ENCODE results near the gene LRRC58. TPM values are rescaled to one million over a fixed set of nuclear protein-coding genes. Genes with fewer than 3 reads are reported as not detected.

The LRRC58 gene
- total RNA-seq, 2 experiments from 2014 or later: 24.1 to 30.2 TPM

DNA sequence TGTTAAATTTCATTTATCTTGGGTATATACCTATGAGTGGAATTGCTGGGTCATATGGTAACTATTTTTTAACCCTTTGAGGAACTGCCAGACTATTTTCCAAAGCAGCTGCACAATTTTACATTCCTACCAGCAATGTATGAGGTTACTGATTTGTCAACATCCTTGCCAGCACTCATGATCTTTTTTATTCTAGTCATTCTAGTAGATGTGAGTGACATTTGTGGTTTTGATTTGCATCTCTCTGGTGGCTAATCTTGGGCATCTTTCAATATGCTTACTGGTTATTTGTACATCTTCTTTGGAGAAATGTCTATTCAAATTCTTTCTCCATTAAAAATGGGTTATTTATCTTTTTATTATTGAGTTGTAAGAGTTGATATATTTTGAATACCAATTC, 21.3 kb upstream of the LRRC58 start:
- Histone ChIP-seq H3K36me3 (ENCODE audit: insufficient read depth, low read length) (no peaks in the 10 kb centered on the region), H2AFZ (ENCODE audit: low read length) (no peak overlapping the region), H3K4me1 (ENCODE audit: insufficient read depth, low read length, poor library complexity, severe bottlenecking) (no peaks in the 10 kb centered on the region), H3K9me2 (ENCODE audit: insufficient read depth, low read length) (no peaks in the 10 kb centered on the region), H3K79me2 (ENCODE audit: insufficient read depth, low read depth, low read length) (no peaks in the 10 kb centered on the region), H4K20me1 (ENCODE audit: insufficient read depth, low read length) (no peaks in the 10 kb centered on the region), H3K4me3 (ENCODE audit: low read depth, low read length, poor library complexity, severe bottlenecking) (no peak overlapping the region), H3K27ac (ENCODE audit: low read depth, low read length, poor library complexity, severe bottlenecking) (no peak overlapping the region), H3K9me3 (ENCODE audit: low read length) (no peaks in the 10 kb centered on the region), H3K4me2 (ENCODE audit: low read length) (no peak overlapping the region)
- TF ChIP-seq, protein P1, sequence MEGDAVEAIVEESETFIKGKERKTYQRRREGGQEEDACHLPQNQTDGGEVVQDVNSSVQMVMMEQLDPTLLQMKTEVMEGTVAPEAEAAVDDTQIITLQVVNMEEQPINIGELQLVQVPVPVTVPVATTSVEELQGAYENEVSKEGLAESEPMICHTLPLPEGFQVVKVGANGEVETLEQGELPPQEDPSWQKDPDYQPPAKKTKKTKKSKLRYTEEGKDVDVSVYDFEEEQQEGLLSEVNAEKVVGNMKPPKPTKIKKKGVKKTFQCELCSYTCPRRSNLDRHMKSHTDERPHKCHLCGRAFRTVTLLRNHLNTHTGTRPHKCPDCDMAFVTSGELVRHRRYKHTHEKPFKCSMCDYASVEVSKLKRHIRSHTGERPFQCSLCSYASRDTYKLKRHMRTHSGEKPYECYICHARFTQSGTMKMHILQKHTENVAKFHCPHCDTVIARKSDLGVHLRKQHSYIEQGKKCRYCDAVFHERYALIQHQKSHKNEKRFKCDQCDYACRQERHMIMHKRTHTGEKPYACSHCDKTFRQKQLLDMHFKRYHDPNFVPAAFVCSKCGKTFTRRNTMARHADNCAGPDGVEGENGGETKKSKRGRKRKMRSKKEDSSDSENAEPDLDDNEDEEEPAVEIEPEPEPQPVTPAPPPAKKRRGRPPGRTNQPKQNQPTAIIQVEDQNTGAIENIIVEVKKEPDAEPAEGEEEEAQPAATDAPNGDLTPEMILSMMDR (conservative IDR thresholded peaks at IDR 0.05; ENCODE audit: low read length): no peak
- no peak for TF ChIP-seq EZH2phosphoT487 (IDR thresholded peaks at IDR 0.05; ENCODE audit: borderline replicate concordance, low read depth, low read length)
- POLR2A ChIA-PET: no interaction called here
- CTCF ChIA-PET (ENCODE audit: unreplicated experiment): no interaction called here
- intact Hi-C loops (cut with micrococcal nuclease; ENCODE audit: unreplicated experiment): no loop called here
- DNase-seq (ENCODE audit: low spot score): no peak
- no TSS peak for BruUV-seq (replicated peaks)

DNA sequence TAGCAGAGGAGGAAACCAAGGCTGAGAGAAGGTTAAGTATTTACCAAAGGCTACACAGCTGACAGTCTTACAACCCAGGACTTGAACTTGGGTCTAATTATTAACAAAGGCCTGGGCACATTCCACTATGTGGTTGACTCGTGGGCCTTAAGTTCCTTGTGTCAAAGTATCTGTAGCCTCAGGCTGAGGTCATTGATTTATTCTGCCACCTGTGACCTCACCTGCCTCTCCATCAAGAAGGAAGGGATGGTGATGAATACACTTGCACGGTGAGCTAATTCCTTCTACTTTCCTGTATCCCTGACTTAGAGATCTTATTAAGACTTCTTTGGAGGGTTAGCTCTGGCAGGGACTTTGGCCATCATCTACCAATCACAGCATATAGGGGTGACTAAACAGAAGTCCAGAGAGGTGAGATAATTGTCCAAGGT, 19.9 kb upstream of the LRRC58 start:
- no peaks in the 10 kb centered on the region for H3K4me1 ChIP-seq (ENCODE audit: insufficient read depth, low read length, poor library complexity, severe bottlenecking)
- TF ChIP-seq, protein P1 (conservative IDR thresholded peaks at IDR 0.05; ENCODE audit: low read length): no peak
- TF ChIP-seq EZH2phosphoT487 (IDR thresholded peaks at IDR 0.05; ENCODE audit: borderline replicate concordance, low read depth, low read length): no peak
- no peaks in the 10 kb centered on the region for H3K36me3 ChIP-seq (ENCODE audit: insufficient read depth, low read length)
- H4K20me1 ChIP-seq (ENCODE audit: insufficient read depth, low read length): no peaks in the 10 kb centered on the region
- H3K79me2 ChIP-seq (ENCODE audit: insufficient read depth, low read depth, low read length): no peaks in the 10 kb centered on the region
- H3K27ac ChIP-seq (ENCODE audit: low read depth, low read length, poor library complexity, severe bottlenecking): no peak overlapping the region
- intact Hi-C loops (cut with micrococcal nuclease; ENCODE audit: unreplicated experiment): no loop called here
- H2AFZ ChIP-seq (ENCODE audit: low read length): no peak overlapping the region
- ChIA-PET POLR2A (no interaction called here), CTCF (ENCODE audit: unreplicated experiment) (no interaction called here)
- no peak overlapping the region for H3K4me2 ChIP-seq (ENCODE audit: low read length)
- H3K9me2 ChIP-seq (ENCODE audit: insufficient read depth, low read length): no peaks in the 10 kb centered on the region
- no peak for DNase-seq (ENCODE audit: low spot score)
- no TSS peak for BruUV-seq (replicated peaks)
- no peaks in the 10 kb centered on the region for H3K9me3 ChIP-seq (ENCODE audit: low read length)
- H3K4me3 ChIP-seq (ENCODE audit: low read depth, low read length, poor library complexity, severe bottlenecking): no peak overlapping the region

DNA sequence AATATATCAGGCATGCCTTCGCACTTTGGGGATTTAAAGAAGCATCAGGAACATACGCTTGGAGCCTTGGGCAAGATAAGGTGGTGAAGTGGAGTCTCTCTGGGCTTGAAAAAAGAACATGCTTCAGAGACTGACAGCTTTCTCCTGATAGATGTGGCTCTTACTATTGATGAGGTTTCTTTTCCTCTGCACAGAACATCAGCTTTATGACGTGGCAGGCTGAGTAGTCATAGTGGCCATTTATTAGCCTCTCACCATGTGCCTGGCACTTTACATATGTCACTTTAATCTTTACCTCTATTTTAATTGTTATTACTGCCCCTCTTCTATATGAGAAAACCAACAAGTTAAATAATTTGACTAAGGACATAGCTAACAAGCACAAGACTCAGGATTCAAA, 19.0 kb upstream of the LRRC58 start:
- POLR2A ChIA-PET: interaction anchor here (0.6 kb wide), 1 partner anchor 277 kb away, joined by 3 read pairs; no protein-coding TSS in a partner anchor
- no peaks in the 10 kb centered on the region for H3K9me2 ChIP-seq (ENCODE audit: insufficient read depth, low read length)
- H4K20me1 ChIP-seq (ENCODE audit: insufficient read depth, low read length): no peaks in the 10 kb centered on the region
- intact Hi-C loops (cut with micrococcal nuclease; ENCODE audit: unreplicated experiment): no loop called here
- H3K36me3 ChIP-seq (ENCODE audit: insufficient read depth, low read length): no peaks in the 10 kb centered on the region
- DNase-seq (ENCODE audit: low spot score): no peak
- CTCF ChIA-PET (ENCODE audit: unreplicated experiment): no interaction called here
- no TSS peak for BruUV-seq (replicated peaks)
- H3K9me3 ChIP-seq (ENCODE audit: low read length): no peaks in the 10 kb centered on the region
- no peak overlapping the region for H3K4me2 ChIP-seq (ENCODE audit: low read length)
- no peaks in the 10 kb centered on the region for H3K4me1 ChIP-seq (ENCODE audit: insufficient read depth, low read length, poor library complexity, severe bottlenecking)
- H3K79me2 ChIP-seq (ENCODE audit: insufficient read depth, low read depth, low read length): no peaks in the 10 kb centered on the region
- no peak overlapping the region for H3K27ac ChIP-seq (ENCODE audit: low read depth, low read length, poor library complexity, severe bottlenecking)
- H3K4me3 ChIP-seq (ENCODE audit: low read depth, low read length, poor library complexity, severe bottlenecking): no peak overlapping the region
- H2AFZ ChIP-seq (ENCODE audit: low read length): no peak overlapping the region
- no peak for TF ChIP-seq EZH2phosphoT487 (IDR thresholded peaks at IDR 0.05; ENCODE audit: borderline replicate concordance, low read depth, low read length)
- TF ChIP-seq, protein P1 (conservative IDR thresholded peaks at IDR 0.05; ENCODE audit: low read length): no peak
